MM.1S (cell line): ENCODE results near the gene NEDD4L.

ENCODE experiments used
- DNase-seq: peaks from one replicate; pipeline ENCODE4 v3.0.0-alpha.2; 2015
- H2AFZ ChIP-seq: fragments of 300-600 bp; sonication (generic); 2 replicates; pipeline ENCODE4 v1.6.0; 2016; ENCODE audit warnings: antibody characterized with exemption, low read length
- H3F3A ChIP-seq: fragments of 300-600 bp; sonication (generic); 2 replicates; pipeline ENCODE4 v1.6.1; 2016; ENCODE audit warnings: mild to moderate bottlenecking, antibody characterized with exemption, low read length, moderate library complexity, mixed read lengths; ENCODE audit not compliant: insufficient read depth
- H3K27ac ChIP-seq: fragments of 300-600 bp; sonication (generic); 2 replicates; pipeline ENCODE4 v1.5.1; 2016; ENCODE audit warnings: mild to moderate bottlenecking, low read length
- H3K27me3 ChIP-seq: fragments of 300-600 bp; sonication (generic); replicated peaks from 2 replicates; pipeline ENCODE4 v1.6.0; 2016; ENCODE audit warnings: low read length; ENCODE audit not compliant: insufficient read depth
- H3K36me3 ChIP-seq: fragments of 300-600 bp; sonication (generic); replicated peaks from 2 replicates; pipeline ENCODE4 v1.6.1; 2016; ENCODE audit warnings: mild to moderate bottlenecking, low read length, mixed read lengths; ENCODE audit not compliant: insufficient read depth
- H3K4me1 ChIP-seq: fragments of 300-600 bp; sonication (generic); 2 replicates; pipeline ENCODE4 v1.6.1; 2016; ENCODE audit warnings: low read length, mixed read lengths
- H3K4me2 ChIP-seq: fragments of 300-600 bp; sonication (generic); 2 replicates; pipeline ENCODE4 v1.6.0; 2016; ENCODE audit warnings: low read depth, low read length
- H3K4me3 ChIP-seq: fragments of 300-600 bp; sonication (generic); 2 replicates; pipeline ENCODE4 v1.5.1; 2016; ENCODE audit warnings: low read length, mixed read lengths
- H3K79me2 ChIP-seq: fragments of 300-600 bp; sonication (generic); 2 replicates; pipeline ENCODE4 v1.6.1; 2016; ENCODE audit warnings: mixed run types, low read length, mixed read lengths
- H3K9ac ChIP-seq: fragments of 300-600 bp; sonication (generic); 2 replicates; pipeline ENCODE4 v1.6.1; 2016; ENCODE audit warnings: low read length, mixed read lengths
- H3K9me2 ChIP-seq: fragments of 300-600 bp; sonication (generic); replicated peaks from 2 replicates; pipeline ENCODE4 v1.6.1; 2016; ENCODE audit warnings: mild to moderate bottlenecking, low read length, mixed read lengths; ENCODE audit not compliant: insufficient read depth
- H3K9me3 ChIP-seq: fragments of 300-600 bp; sonication (generic); replicated peaks from 2 replicates; pipeline ENCODE4 v1.6.1; 2016; ENCODE audit warnings: mild to moderate bottlenecking, low read length, mixed read lengths; ENCODE audit not compliant: insufficient read depth
- H4K20me1 ChIP-seq: fragments of 300-600 bp; sonication (generic); 2 replicates; pipeline ENCODE4 v1.6.1; 2016; ENCODE audit warnings: mild to moderate bottlenecking, low read length, moderate library complexity, mixed read lengths; ENCODE audit not compliant: insufficient read depth
- EZH2 ChIP-seq: fragments of 300-600 bp; sonication (generic); optimal IDR thresholded peaks from 2 replicates; pipeline ENCODE3; 2017; ENCODE audit warnings: low read depth, mild to moderate bottlenecking, antibody characterized with exemption, low read length, mixed read lengths
- EZH2phosphoT487 ChIP-seq: fragments of 300-600 bp; sonication (generic); IDR thresholded peaks from 2 replicates; pipeline ENCODE4 v1.6.1; 2018; ENCODE audit warnings: antibody characterized with exemption, low read length
- TF ChIP-seq, protein P1 (sequence below): fragments of 300-600 bp; sonication (generic); IDR thresholded peaks from 2 replicates; pipeline ENCODE4 v1.5.1; 2016; ENCODE audit warnings: antibody characterized with exemption, low read length, mixed read lengths

Gene NEDD4L

GRCh38 chr18:58095655-58096054 lies 51.6 kb downstream of the NEDD4L start:
- no peak overlapping the region for H3K9ac ChIP-seq
- peaks cover 27% of the 10 kb centered on the region for H3K4me1 ChIP-seq
- no peaks in the 10 kb centered on the region for H3K79me2 ChIP-seq
- H4K20me1 ChIP-seq, result no peaks in the 10 kb centered on the region
- H3F3A ChIP-seq, result 0 out of 2 replicates have a peak, but pooled peaks cover 6% of the 10 kb centered on the region
- TF ChIP-seq EZH2phosphoT487 (no peak), EZH2 (no peak)
- TF ChIP-seq, protein P1, sequence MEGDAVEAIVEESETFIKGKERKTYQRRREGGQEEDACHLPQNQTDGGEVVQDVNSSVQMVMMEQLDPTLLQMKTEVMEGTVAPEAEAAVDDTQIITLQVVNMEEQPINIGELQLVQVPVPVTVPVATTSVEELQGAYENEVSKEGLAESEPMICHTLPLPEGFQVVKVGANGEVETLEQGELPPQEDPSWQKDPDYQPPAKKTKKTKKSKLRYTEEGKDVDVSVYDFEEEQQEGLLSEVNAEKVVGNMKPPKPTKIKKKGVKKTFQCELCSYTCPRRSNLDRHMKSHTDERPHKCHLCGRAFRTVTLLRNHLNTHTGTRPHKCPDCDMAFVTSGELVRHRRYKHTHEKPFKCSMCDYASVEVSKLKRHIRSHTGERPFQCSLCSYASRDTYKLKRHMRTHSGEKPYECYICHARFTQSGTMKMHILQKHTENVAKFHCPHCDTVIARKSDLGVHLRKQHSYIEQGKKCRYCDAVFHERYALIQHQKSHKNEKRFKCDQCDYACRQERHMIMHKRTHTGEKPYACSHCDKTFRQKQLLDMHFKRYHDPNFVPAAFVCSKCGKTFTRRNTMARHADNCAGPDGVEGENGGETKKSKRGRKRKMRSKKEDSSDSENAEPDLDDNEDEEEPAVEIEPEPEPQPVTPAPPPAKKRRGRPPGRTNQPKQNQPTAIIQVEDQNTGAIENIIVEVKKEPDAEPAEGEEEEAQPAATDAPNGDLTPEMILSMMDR, result no peak
- H3K27me3 ChIP-seq, result no peaks in the 10 kb centered on the region
- no peak for DNase-seq
- H3K4me2 ChIP-seq, result no peak overlapping the region
- no peaks in the 10 kb centered on the region for H3K9me3 ChIP-seq
- no peaks in the 10 kb centered on the region for H3K36me3 ChIP-seq
- H2AFZ ChIP-seq, result no peak overlapping the region
- H3K27ac ChIP-seq, result no peak overlapping the region
- H3K4me3 ChIP-seq, result no peak overlapping the region
- no peaks in the 10 kb centered on the region for H3K9me2 ChIP-seq

- TF ChIP-seq EZH2 (no peak), EZH2phosphoT487 (no peak)
- TF ChIP-seq, protein P1, result no peak
- 0 out of 2 replicates have a peak, but pooled peaks cover 3% of the 10 kb centered on the region for H3F3A ChIP-seq
- no peak overlapping the region for H3K27ac ChIP-seq
- H3K9me2 ChIP-seq, result no peaks in the 10 kb centered on the region
- H3K4me2 ChIP-seq, result no peak overlapping the region
- H3K9me3 ChIP-seq, result no peaks in the 10 kb centered on the region
- H3K9ac ChIP-seq, result no peak overlapping the region
- no peaks in the 10 kb centered on the region for H4K20me1 ChIP-seq
- DNase-seq, result no peak
- peaks cover 17% of the 10 kb centered on the region for H3K4me1 ChIP-seq
- no peaks in the 10 kb centered on the region for H3K36me3 ChIP-seq
- no peaks in the 10 kb centered on the region for H3K27me3 ChIP-seq
- no peak overlapping the region for H3K4me3 ChIP-seq
- no peaks in the 10 kb centered on the region for H3K79me2 ChIP-seq
- no peak overlapping the region for H2AFZ ChIP-seq
Measured at GRCh38 chr18:58096658-58097057, 52.6 kb downstream of the NEDD4L start.

DNA sequence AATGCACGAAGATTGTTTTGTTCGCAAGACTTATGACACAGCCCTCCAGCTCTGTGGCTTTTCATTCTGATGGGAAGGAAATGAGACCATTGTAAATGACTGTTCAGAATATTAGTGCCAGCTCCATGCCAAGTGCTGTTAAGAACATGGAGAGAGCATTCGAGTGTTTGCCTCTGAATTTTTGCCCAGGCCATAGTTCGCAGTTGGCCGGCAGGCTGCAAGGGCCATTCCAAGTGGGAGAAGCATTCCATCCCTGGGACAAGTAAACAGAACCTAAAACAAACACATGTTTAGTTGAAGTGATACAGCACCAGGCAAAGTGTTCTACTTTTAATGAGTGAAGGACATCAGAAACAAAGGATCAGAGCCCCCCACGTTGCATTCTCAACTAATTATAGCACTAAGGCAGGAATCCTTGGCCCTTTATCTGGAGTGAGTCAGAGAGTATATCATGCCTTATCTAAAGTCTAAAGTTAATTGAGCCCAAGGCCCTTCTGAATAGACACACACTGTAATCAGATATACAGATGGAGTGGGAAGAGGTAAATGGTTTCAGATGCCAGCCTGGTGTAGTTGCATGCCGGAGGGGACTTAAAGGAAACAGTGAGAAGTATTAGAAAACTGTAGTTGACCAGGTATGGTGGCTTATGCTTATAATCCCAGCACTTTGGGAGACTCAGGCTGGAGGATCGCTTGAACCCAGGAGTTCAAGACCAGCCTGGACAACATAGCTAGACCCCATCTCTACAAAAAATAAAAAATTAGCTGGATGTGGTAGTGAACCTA lies 53.3 kb downstream of the NEDD4L start:
- H2AFZ ChIP-seq, result no peak overlapping the region
- H3K4me2 ChIP-seq, result no peak overlapping the region
- no peaks in the 10 kb centered on the region for H3F3A ChIP-seq
- H4K20me1 ChIP-seq, result no peaks in the 10 kb centered on the region
- no peaks in the 10 kb centered on the region for H3K27me3 ChIP-seq
- TF ChIP-seq EZH2 (no peak), EZH2phosphoT487 (no peak)
- TF ChIP-seq, protein P1, result no peak
- H3K79me2 ChIP-seq, result no peaks in the 10 kb centered on the region
- H3K27ac ChIP-seq, result no peak overlapping the region
- no peaks in the 10 kb centered on the region for H3K36me3 ChIP-seq
- no peaks in the 10 kb centered on the region for H3K9me3 ChIP-seq
- H3K4me1 ChIP-seq, result peaks cover 13% of the 10 kb centered on the region
- no peak overlapping the region for H3K4me3 ChIP-seq
- DNase-seq, result no peak
- H3K9me2 ChIP-seq, result no peaks in the 10 kb centered on the region
- H3K9ac ChIP-seq, result no peak overlapping the region
